Left lobe of liver (tissue), 2 donors: Measurements from ENCODE around the gene MACROD2. TPM values are rescaled to one million over a fixed set of nuclear protein-coding genes. Genes with fewer than 3 reads are reported as not detected.
"Not testable (repeated sequence)": the region's sequence is repeated elsewhere in the genome, so short reads cannot be mapped to it uniquely, and the experiment has no call there.

Experiments used
- ATAC-seq: fragments of 200-7000 bp; cut with Tn5 transposase; one replicate; pipeline ENCODE4 v1.9.1; 2020; ENCODE audit warnings: mild to moderate bottlenecking, moderate library complexity
- DNase-seq: peaks from one replicate; pipeline ENCODE4 v3.0.0-alpha.2; 2020; ENCODE audit warnings: low spot score
- total RNA-seq: library from RNA; stranded (reverse); gene quantifications from one replicate; pipeline ENCODE4 v1.2.1, GENCODE V29; 2021
- donor health status: DM: no; HTN: no; CAD: no; lungs with moderate emphysema.
- donor health status: DM: no; HTN: yes; CAD: no.

Gene MACROD2
- total RNA-seq, 1 donor from 2014 or later, result 3.7 TPM

DNA sequence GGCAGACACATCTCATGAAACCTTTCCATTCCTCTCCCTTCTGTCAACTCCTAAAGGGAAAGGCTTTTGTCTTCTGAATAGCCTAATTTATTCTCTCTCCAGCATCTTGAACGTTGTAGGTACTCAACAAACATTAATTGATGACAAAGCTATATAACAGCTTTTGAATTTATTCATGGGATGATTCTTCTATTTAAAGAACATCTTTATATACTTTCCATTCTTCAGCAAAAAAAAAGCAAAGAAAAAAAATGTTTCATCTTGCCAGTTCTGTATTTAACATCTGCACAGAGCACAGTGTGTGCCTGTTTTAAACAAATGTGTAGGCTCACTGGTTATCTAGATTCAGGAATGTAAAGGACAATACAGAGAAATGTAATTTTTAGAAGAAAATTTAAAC is 1929.2 kb downstream of the MACROD2 start:
- DNase-seq (no peak), ATAC-seq (no peak)

DNA sequence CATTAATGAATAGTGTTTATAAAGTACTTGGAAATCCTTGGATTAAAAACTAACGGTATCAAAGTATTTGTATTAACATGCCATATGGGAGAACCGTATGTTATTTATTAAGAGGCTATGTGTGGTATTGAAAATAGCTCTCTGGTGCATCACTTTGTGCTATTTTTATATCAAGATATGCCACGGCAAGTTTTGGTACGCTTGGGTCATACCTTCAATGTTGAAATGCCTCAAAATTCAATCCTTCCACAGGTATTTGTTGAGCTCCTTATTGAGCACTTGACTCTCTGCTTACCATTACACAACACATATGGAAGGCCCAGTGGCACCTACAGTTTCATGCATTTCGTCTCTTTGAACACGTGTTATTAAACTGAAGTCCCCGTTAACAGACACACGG is 1930.1 kb downstream of the MACROD2 start:
- DNase-seq, result no peak
- no peak for ATAC-seq

GRCh38 chr20:15927893-15928650 is 1932.8 kb downstream of the MACROD2 start:
- DNase-seq (no peak), ATAC-seq (no peak)

DNA sequence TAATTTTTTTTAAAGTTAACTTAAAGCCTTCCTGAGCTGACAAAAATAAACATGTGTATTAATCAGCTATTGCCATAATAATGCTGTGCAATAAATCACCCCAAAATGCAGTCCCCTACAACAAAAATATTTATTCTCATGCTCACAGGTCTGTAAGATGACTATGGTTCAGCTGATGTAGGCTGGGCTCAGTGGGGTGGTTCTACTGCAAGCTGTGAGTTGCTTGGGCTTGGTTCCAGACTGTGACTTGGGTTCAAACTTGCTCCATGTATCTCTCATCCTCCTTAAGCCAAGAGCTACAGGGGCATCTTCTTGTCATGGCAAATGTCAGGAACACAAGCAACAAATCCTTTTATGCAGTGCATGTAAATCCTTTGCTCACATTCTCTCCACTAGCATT is 1933.6 kb downstream of the MACROD2 start:
- DNase-seq (no peak), ATAC-seq (no peak)

DNA sequence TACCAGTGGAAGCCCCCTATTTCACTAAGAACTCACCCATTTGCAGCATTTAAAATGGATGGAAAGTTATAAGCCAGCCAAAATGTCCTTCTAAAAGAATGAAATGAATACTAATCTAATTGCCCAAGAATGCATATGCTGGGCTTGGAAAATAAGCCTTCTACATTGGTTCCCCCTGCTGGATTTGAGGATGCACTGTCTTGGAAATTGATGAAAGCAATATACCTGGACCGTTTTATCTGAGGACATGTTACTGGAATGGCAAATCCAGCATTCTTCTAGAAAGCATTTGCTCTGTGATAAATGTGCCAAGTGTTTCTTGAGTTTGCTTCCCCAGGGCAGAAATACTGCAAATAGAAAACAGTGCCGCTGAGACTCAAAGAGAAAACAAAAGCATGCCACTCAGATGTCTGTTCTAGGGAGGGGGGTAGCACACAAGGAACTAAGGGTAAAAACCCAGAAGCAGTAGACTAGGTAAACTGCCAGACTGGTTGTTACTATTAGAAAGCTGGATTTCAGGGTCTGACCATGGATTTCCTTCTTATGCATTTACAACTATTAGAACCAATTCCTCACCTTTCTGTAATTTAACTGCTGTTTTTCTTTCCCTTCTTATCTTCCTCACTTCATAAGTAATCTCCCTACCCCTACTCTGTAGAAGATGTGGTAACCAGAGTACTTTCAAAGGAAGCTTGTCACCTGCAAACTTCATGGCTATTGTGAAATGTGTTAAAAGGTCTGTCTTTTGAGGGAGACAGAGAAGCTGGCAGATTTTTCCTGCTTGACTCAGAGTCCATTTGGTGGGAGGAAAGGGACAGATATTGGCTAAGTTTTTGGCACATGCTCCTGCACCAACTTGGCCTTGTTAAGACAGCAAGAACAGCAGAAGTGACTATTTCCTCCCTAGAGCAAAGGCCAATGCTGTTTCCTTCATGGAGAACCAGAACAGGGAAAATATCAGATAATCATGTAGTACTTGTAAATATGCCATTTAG is 1935.3 kb downstream of the MACROD2 start:
- DNase-seq, result no peak
- ATAC-seq, result peak; percentile 76

- no peak for DNase-seq
- ATAC-seq, result no peak
Observed at GRCh38 chr20:15931897-15932296, 1936.6 kb downstream of the MACROD2 start.

- ATAC-seq (no peak), DNase-seq (no peak)
Observed at GRCh38 chr20:15937179-15937578, 1941.9 kb downstream of the MACROD2 start.

DNA sequence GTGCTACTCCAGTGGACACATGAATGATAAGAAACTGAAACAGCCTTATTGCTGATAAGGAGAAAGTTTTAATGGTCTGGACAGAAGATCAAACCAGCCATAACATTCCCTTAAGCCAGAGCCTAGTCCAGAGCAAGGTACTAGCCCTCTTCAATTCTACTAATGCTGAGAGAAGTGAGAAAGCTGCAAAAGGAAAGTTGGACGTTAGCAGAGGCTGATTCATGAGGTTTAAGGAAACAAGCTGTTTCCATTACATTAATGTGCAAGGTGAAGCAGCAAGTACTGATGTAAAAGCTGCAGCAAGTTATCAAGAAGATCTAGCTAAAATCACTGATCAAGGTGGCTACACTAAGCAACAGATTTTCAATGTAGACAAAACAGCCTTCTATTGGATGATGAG is 1943.5 kb downstream of the MACROD2 start:
- ATAC-seq, result no peak
- no peak for DNase-seq

DNA sequence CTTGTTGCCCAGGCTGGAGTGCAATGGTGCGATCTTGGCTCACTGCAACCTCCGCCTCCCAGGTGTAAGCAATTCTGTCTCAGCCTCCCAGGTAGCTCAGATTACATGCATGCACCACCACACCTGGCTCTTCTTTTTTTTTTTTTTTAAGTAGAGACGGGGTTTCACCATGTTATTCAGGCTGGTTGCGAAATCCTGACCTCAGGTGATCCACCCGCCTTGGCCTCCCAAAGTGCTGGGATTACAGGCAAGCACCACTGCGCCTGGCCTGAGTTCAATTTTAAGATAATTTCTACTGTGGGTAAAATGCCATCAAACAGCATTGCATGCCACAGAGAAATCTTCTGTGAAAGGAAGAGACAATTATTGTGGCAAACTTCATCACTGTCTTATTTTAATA is 1944.8 kb downstream of the MACROD2 start:
- no peak for ATAC-seq

GRCh38 chr20:15942130-15942529 is 1946.8 kb downstream of the MACROD2 start:
- no peak for DNase-seq
- ATAC-seq, result no peak

More for the DNA sequence above, 1944.8 kb downstream of the MACROD2 start:
- DNase-seq, result no peak

- DNase-seq, result no peak
- ATAC-seq, result no peak
Observed at GRCh38 chr20:15945289-15945688, 1950.0 kb downstream of the MACROD2 start.

GRCh38 chr20:15949391-15949790 is 1954.1 kb downstream of the MACROD2 start:
- ATAC-seq (no peak), DNase-seq (no peak)

GRCh38 chr20:15951658-15952057 is 1956.3 kb downstream of the MACROD2 start:
- DNase-seq (no peak), ATAC-seq (no peak)

DNA sequence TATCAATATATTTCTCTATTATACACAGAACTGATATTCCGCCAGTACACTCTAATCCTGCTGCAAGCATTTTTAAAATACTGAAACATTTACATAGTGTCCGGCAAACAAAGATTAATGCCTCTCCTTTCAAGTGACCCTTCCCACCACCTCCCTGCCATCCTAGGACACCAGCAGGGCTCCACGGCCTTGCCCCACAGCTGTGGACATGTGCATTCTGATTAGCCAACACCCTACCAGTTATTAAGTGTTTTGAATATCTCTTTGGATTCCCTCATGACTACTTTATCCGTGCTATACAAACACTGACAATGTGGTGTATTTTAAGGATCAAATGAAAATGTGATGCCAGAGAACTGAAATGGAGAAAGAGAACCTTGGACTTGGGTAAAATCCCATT is 1962.8 kb downstream of the MACROD2 start:
- ATAC-seq, result no peak

DNA sequence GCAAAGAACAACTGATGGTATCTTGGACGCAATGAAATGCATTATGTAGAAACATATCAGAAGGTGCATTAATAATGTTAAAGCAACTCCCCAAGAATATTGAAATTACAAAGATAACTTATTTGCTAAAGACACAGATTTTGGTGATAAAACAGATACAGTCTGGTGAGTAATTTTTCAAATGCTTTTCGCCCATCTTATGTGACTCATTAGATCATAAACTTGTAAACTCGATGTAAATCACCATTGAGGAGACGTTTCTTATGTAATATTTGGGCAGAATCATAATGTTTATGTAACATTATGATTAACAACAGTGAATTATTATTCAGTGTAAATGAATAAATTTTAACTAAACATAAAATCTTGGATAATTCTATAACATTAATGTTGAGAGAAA is 1969.8 kb downstream of the MACROD2 start:
- DNase-seq (no peak), ATAC-seq (no peak)

More for the DNA sequence above, 1962.8 kb downstream of the MACROD2 start:
- no peak for DNase-seq

GRCh38 chr20:15967334-15967733 is 1972.0 kb downstream of the MACROD2 start:
- ATAC-seq (no peak), DNase-seq (no peak)

DNA sequence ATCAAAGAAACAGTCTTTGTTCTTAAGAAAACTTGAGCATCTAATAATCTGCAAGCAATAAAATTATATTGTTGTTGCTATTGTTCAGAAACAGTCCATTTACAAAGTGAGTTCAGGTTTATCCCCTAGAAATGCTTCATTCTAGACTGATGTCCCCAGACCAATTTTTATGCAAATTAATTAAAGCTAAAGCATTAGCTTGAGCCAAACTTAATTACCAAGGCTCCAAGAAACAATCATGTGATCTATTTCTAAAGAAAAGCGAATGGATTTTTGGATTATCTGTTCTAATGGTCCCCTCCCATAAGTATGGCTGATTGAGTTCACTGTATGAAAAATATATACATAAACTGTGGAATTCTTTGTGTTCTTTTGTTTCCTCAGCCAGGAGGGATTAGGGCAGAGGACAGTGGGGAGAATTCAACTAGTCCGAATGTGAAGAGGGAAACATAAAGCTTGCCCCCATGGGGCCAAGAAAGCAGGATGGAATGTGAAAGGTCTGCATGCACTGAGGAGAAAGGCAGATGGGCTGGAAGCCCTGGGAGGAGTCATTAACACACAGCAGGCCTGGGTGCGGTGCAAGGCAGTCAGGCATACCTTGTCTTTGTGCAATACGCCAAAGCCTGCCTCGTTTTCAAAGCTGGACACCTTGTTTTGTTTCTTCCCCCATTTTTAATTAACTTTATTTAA is 1980.9 kb downstream of the MACROD2 start:
- DNase-seq (no peak), ATAC-seq (no peak)

GRCh38 chr20:15977026-15977425 is 1981.7 kb downstream of the MACROD2 start:
- no peak for ATAC-seq
- DNase-seq, result no peak

DNA sequence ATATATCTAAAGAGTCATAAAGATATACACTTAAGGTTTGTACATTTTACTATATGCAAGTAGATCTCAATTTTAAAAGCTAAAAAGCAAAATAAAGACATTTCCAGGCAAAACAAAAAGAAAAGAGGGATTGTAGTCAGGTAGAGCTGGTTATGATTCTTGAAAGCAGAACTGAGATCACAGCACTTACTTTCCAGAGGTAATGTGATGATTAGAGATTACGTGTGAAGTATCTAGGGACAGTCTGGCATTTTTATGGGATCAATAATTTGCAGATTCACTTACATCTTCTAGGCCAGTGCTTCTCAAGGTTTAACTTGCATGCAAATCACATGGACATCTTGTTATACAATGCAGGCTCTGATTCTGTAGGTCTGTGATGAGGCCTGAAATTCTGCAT is 1982.4 kb downstream of the MACROD2 start:
- DNase-seq (no peak), ATAC-seq (no peak)

GRCh38 chr20:15985494-15986368 is 1990.4 kb downstream of the MACROD2 start:
- ATAC-seq, DNase-seq: not testable (repeated sequence)
